Measurements from ENCODE around the gene FAM120B. TPM values are rescaled to one million over a fixed set of nuclear protein-coding genes. Genes with fewer than 3 reads are reported as not detected.
"Not testable (repeated sequence)": the region's sequence is repeated elsewhere in the genome, so short reads cannot be mapped to it uniquely, and the experiment has no call there.

Gene FAM120B
- total RNA-seq, 2 experiments from 2014 or later, result 34.9 to 35.8 TPM

GRCh38 chr6:170383466-170384035, 77.0 kb downstream of the FAM120B start:
- ATAC-seq (ENCODE audit: low read depth), result no peak
- DNase-seq, result no peak
- no peak overlapping the region for H3K27ac Mint-ChIP-seq
- peaks cover 8% of the 10 kb centered on the region for H3K4me1 Mint-ChIP-seq
- no peaks in the 10 kb centered on the region for H3K9me3 Mint-ChIP-seq
- POLR2A ChIA-PET, result no interaction called here
- H3K36me3 Mint-ChIP-seq, result no peaks in the 10 kb centered on the region
- H3K4me3 Mint-ChIP-seq, result no peak overlapping the region
- no peaks in the 10 kb centered on the region for H3K27me3 Mint-ChIP-seq

- H3K27me3 Mint-ChIP-seq, result no peaks in the 10 kb centered on the region
- peaks cover 3% of the 10 kb centered on the region for H3K4me1 Mint-ChIP-seq
- peaks cover 1% of the 10 kb centered on the region for H3K36me3 Mint-ChIP-seq
- POLR2A ChIA-PET, result no interaction called here
- no peak for DNase-seq
- no peak overlapping the region for H3K27ac Mint-ChIP-seq
- no peak overlapping the region for H3K4me3 Mint-ChIP-seq
- ATAC-seq (ENCODE audit: low read depth), result no peak
- no peaks in the 10 kb centered on the region for H3K9me3 Mint-ChIP-seq
These were observed 78.9 kb downstream of the FAM120B start for GRCh38 chr6:170385506-170385905.

- no peak for DNase-seq
- ATAC-seq (ENCODE audit: low read depth), result no peak
- no peak overlapping the region for H3K27ac Mint-ChIP-seq
- H3K9me3 Mint-ChIP-seq, result no peaks in the 10 kb centered on the region
- POLR2A ChIA-PET, result no interaction called here
- H3K4me1 Mint-ChIP-seq, result peaks cover 1% of the 10 kb centered on the region
- H3K4me3 Mint-ChIP-seq, result no peak overlapping the region
- H3K27me3 Mint-ChIP-seq, result no peaks in the 10 kb centered on the region
- H3K36me3 Mint-ChIP-seq, result peaks cover 12% of the 10 kb centered on the region
These were observed 81.6 kb downstream of the FAM120B start for GRCh38 chr6:170388113-170388512.

GRCh38 chr6:170393033-170393432, 86.5 kb downstream of the FAM120B start:
- Mint-ChIP-seq H3K9me3 (no peaks in the 10 kb centered on the region), H3K4me3 (no peak overlapping the region), H3K4me1 (peaks cover 6% of the 10 kb centered on the region)

GRCh38 chr6:170393807-170394399, 87.3 kb downstream of the FAM120B start:
- no peaks in the 10 kb centered on the region for H3K27me3 Mint-ChIP-seq
- peak overlapping the region; percentile 17 for H3K4me3 Mint-ChIP-seq
- ATAC-seq (ENCODE audit: low read depth), result peak; percentile 79
- DNase-seq, result no peak
- peaks cover 6% of the 10 kb centered on the region for H3K4me1 Mint-ChIP-seq
- H3K27ac Mint-ChIP-seq, result peak overlapping the region; percentile 63
- POLR2A ChIA-PET, result no interaction called here
- H3K9me3 Mint-ChIP-seq, result no peaks in the 10 kb centered on the region
- peaks cover 37% of the 10 kb centered on the region for H3K36me3 Mint-ChIP-seq

More at GRCh38 chr6:170393033-170393432, 86.5 kb downstream of the FAM120B start:
- ATAC-seq (ENCODE audit: low read depth), result no peak
- no peak overlapping the region for H3K27ac Mint-ChIP-seq
- peaks cover 34% of the 10 kb centered on the region for H3K36me3 Mint-ChIP-seq
- DNase-seq, result no peak
- no peaks in the 10 kb centered on the region for H3K27me3 Mint-ChIP-seq
- POLR2A ChIA-PET, result no interaction called here

GRCh38 chr6:170394980-170395379, 88.4 kb downstream of the FAM120B start:
- H3K27ac Mint-ChIP-seq, result no peak overlapping the region
- no peak overlapping the region for H3K4me3 Mint-ChIP-seq
- ATAC-seq (ENCODE audit: low read depth) (no peak), DNase-seq (no peak)
- POLR2A ChIA-PET, result no interaction called here
- peaks cover 6% of the 10 kb centered on the region for H3K4me1 Mint-ChIP-seq
- no peaks in the 10 kb centered on the region for H3K9me3 Mint-ChIP-seq
- peaks cover 41% of the 10 kb centered on the region for H3K36me3 Mint-ChIP-seq
- no peaks in the 10 kb centered on the region for H3K27me3 Mint-ChIP-seq

GRCh38 chr6:170398743-170399369, 92.3 kb downstream of the FAM120B start:
- H3K36me3 Mint-ChIP-seq, result peaks cover 28% of the 10 kb centered on the region
- not testable (repeated sequence) for DNase-seq, H3K27ac Mint-ChIP-seq

GRCh38 chr6:170399955-170400558, 93.5 kb downstream of the FAM120B start:
- H3K4me3 Mint-ChIP-seq; ATAC-seq (ENCODE audit: low read depth); H3K4me1 Mint-ChIP-seq; H3K9me3 Mint-ChIP-seq; H3K27ac Mint-ChIP-seq; H3K27me3 Mint-ChIP-seq; DNase-seq; POLR2A ChIA-PET: not testable (repeated sequence)
- peaks cover 27% of the 10 kb centered on the region for H3K36me3 Mint-ChIP-seq

More at GRCh38 chr6:170398743-170399369, 92.3 kb downstream of the FAM120B start:
- H3K27me3 Mint-ChIP-seq; ATAC-seq (ENCODE audit: low read depth); H3K9me3 Mint-ChIP-seq; POLR2A ChIA-PET; H3K4me3 Mint-ChIP-seq; H3K4me1 Mint-ChIP-seq: not testable (repeated sequence)

GRCh38 chr6:170402318-170403040, 95.9 kb downstream of the FAM120B start:
- DNase-seq, result no peak
- Mint-ChIP-seq H3K27ac (no peak overlapping the region), H3K4me3 (no peak overlapping the region), H3K4me1 (peaks cover 3% of the 10 kb centered on the region), H3K9me3 (no peaks in the 10 kb centered on the region), H3K27me3 (no peaks in the 10 kb centered on the region), H3K36me3 (peaks cover 33% of the 10 kb centered on the region)
- POLR2A ChIA-PET, result no interaction called here
- no peak for ATAC-seq (ENCODE audit: low read depth)

GRCh38 chr6:170403451-170403850, 96.9 kb downstream of the FAM120B start:
- no peaks in the 10 kb centered on the region for H3K9me3 Mint-ChIP-seq
- H3K4me3 Mint-ChIP-seq, result no peak overlapping the region
- H3K36me3 Mint-ChIP-seq, result peaks cover 36% of the 10 kb centered on the region
- POLR2A ChIA-PET, result no interaction called here
- no peak overlapping the region for H3K27ac Mint-ChIP-seq
- peaks cover 3% of the 10 kb centered on the region for H3K4me1 Mint-ChIP-seq
- ATAC-seq (ENCODE audit: low read depth) (no peak), DNase-seq (no peak)
- H3K27me3 Mint-ChIP-seq, result no peaks in the 10 kb centered on the region

GRCh38 chr6:170404036-170404435, 97.5 kb downstream of the FAM120B start:
- POLR2A ChIA-PET, result no interaction called here
- H3K36me3 Mint-ChIP-seq, result peaks cover 32% of the 10 kb centered on the region
- no peaks in the 10 kb centered on the region for H3K9me3 Mint-ChIP-seq
- H3K4me1 Mint-ChIP-seq, result peaks cover 3% of the 10 kb centered on the region
- no peak for DNase-seq
- no peak for ATAC-seq (ENCODE audit: low read depth)
- H3K4me3 Mint-ChIP-seq, result no peak overlapping the region
- no peaks in the 10 kb centered on the region for H3K27me3 Mint-ChIP-seq
- no peak overlapping the region for H3K27ac Mint-ChIP-seq

GRCh38 chr6:170404697-170405096, 98.1 kb downstream of the FAM120B start:
- H3K4me1 Mint-ChIP-seq, result peaks cover 3% of the 10 kb centered on the region
- ATAC-seq (ENCODE audit: low read depth), result no peak
- H3K27me3 Mint-ChIP-seq, result no peaks in the 10 kb centered on the region
- no peak overlapping the region for H3K27ac Mint-ChIP-seq
- H3K4me3 Mint-ChIP-seq, result no peak overlapping the region
- H3K9me3 Mint-ChIP-seq, result no peaks in the 10 kb centered on the region
- DNase-seq, result no peak
- POLR2A ChIA-PET, result no interaction called here
- peaks cover 29% of the 10 kb centered on the region for H3K36me3 Mint-ChIP-seq

- peaks cover 3% of the 10 kb centered on the region for H3K4me1 Mint-ChIP-seq
- no peak for ATAC-seq (ENCODE audit: low read depth)
- no peak overlapping the region for H3K4me3 Mint-ChIP-seq
- H3K27ac Mint-ChIP-seq, result no peak overlapping the region
- peaks cover 29% of the 10 kb centered on the region for H3K36me3 Mint-ChIP-seq
- POLR2A ChIA-PET, result no interaction called here
- H3K27me3 Mint-ChIP-seq, result peaks cover 5% of the 10 kb centered on the region
- no peak for DNase-seq
- H3K9me3 Mint-ChIP-seq, result no peaks in the 10 kb centered on the region
These were observed 98.9 kb downstream of the FAM120B start for GRCh38 chr6:170405311-170405975.

All from activated naive CD8-positive, alpha-beta T cell treated with anti-CD3 and anti-CD28 coated beads, Interleukin-2, amount 10 ng/mL, durations not matched to agents 7 days and 5 days (primary cell).